ENCODE measurements around the gene OR2T1. TPM values are rescaled to one million over a fixed set of nuclear protein-coding genes. Genes with fewer than 3 reads are reported as not detected.

OR2T1 gene
- not detected for total RNA-seq

GRCh38 chr1:248402748-248403147, at the start of gene OR2T1:
OR2T1 (plus strand) TSS chr1:248403048; CDS start chr1:248406148, 3,100 bp downstream.
- Histone ChIP-seq H3K27me3 (ENCODE audit: insufficient read depth, low read length) (no peaks in the 10 kb centered on the region), H3K4me3 (ENCODE audit: low read length) (no peak within 1 kb of the TSS), H3K9me3 (ENCODE audit: low read depth, low read length) (no peaks in the 10 kb centered on the region), H3K4me1 (ENCODE audit: insufficient read depth, low read length) (no peaks in the 10 kb centered on the region)

- no peaks in the 10 kb centered on the region for H3K27me3 ChIP-seq (ENCODE audit: insufficient read depth, low read length)
- no peaks in the 10 kb centered on the region for H3K4me1 ChIP-seq (ENCODE audit: insufficient read depth, low read length)
- no peak overlapping the region for H3K4me3 ChIP-seq (ENCODE audit: low read length)
- no peaks in the 10 kb centered on the region for H3K9me3 ChIP-seq (ENCODE audit: low read depth, low read length)
Observed at GRCh38 chr1:248359415-248359814, 43.4 kb upstream of the OR2T1 start.

GRCh38 chr1:248361121-248361715, 41.6 kb upstream of the OR2T1 start, which contains the start of gene OR2T4:
OR2T4 (plus strand) TSS chr1:248361665; CDS start chr1:248361665, 0 bp downstream.
- no peaks in the 10 kb centered on the region for H3K27me3 ChIP-seq (ENCODE audit: insufficient read depth, low read length)
- no peaks in the 10 kb centered on the region for H3K4me1 ChIP-seq (ENCODE audit: insufficient read depth, low read length)
- no peaks in the 10 kb centered on the region for H3K9me3 ChIP-seq (ENCODE audit: low read depth, low read length)
- H3K4me3 ChIP-seq (ENCODE audit: low read length) = no peak within 1 kb of the TSS

- Histone ChIP-seq H3K4me3 (ENCODE audit: low read length) (no peak overlapping the region), H3K9me3 (ENCODE audit: low read depth, low read length) (no peaks in the 10 kb centered on the region), H3K27me3 (ENCODE audit: insufficient read depth, low read length) (no peaks in the 10 kb centered on the region), H3K4me1 (ENCODE audit: insufficient read depth, low read length) (no peaks in the 10 kb centered on the region)
Observed at GRCh38 chr1:248366609-248367008, 36.2 kb upstream of the OR2T1 start.

- no peaks in the 10 kb centered on the region for H3K27me3 ChIP-seq (ENCODE audit: insufficient read depth, low read length)
- no peak overlapping the region for H3K4me3 ChIP-seq (ENCODE audit: low read length)
- no peaks in the 10 kb centered on the region for H3K4me1 ChIP-seq (ENCODE audit: insufficient read depth, low read length)
- no peaks in the 10 kb centered on the region for H3K9me3 ChIP-seq (ENCODE audit: low read depth, low read length)
Observed at GRCh38 chr1:248372394-248372793, 30.5 kb upstream of the OR2T1 start.

- Histone ChIP-seq H3K9me3 (ENCODE audit: low read depth, low read length) (no peaks in the 10 kb centered on the region), H3K27me3 (ENCODE audit: insufficient read depth, low read length) (no peaks in the 10 kb centered on the region), H3K4me1 (ENCODE audit: insufficient read depth, low read length) (no peaks in the 10 kb centered on the region)
Observed at GRCh38 chr1:248373761-248374160, 29.1 kb upstream of the OR2T1 start.

GRCh38 chr1:248375446-248375845, 27.4 kb upstream of the OR2T1 start, which contains the start of gene OR2T6:
OR2T6 (plus strand) TSS chr1:248375746; CDS start chr1:248387609, 11,863 bp downstream.
- Histone ChIP-seq H3K9me3 (ENCODE audit: low read depth, low read length) (no peaks in the 10 kb centered on the region), H3K4me3 (ENCODE audit: low read length) (no peak within 1 kb of the TSS), H3K27me3 (ENCODE audit: insufficient read depth, low read length) (no peaks in the 10 kb centered on the region), H3K4me1 (ENCODE audit: insufficient read depth, low read length) (no peaks in the 10 kb centered on the region)

More at GRCh38 chr1:248373761-248374160, 29.1 kb upstream of the OR2T1 start:
- H3K4me3 ChIP-seq (ENCODE audit: low read length) = no peak overlapping the region

GRCh38 chr1:248376916-248377315, 25.9 kb upstream of the OR2T1 start:
- no peak overlapping the region for H3K4me3 ChIP-seq (ENCODE audit: low read length)
- no peaks in the 10 kb centered on the region for H3K9me3 ChIP-seq (ENCODE audit: low read depth, low read length)
- H3K27me3 ChIP-seq (ENCODE audit: insufficient read depth, low read length) = no peaks in the 10 kb centered on the region
- no peaks in the 10 kb centered on the region for H3K4me1 ChIP-seq (ENCODE audit: insufficient read depth, low read length)

- Histone ChIP-seq H3K4me1 (ENCODE audit: insufficient read depth, low read length) (no peaks in the 10 kb centered on the region), H3K4me3 (ENCODE audit: low read length) (no peak overlapping the region), H3K9me3 (ENCODE audit: low read depth, low read length) (no peaks in the 10 kb centered on the region), H3K27me3 (ENCODE audit: insufficient read depth, low read length) (no peaks in the 10 kb centered on the region)
Observed at GRCh38 chr1:248380854-248381253, 22.0 kb upstream of the OR2T1 start.

GRCh38 chr1:248388426-248388825, 14.4 kb upstream of the OR2T1 start:
- no peaks in the 10 kb centered on the region for H3K9me3 ChIP-seq (ENCODE audit: low read depth, low read length)
- H3K4me3 ChIP-seq (ENCODE audit: low read length) = no peak overlapping the region
- no peaks in the 10 kb centered on the region for H3K4me1 ChIP-seq (ENCODE audit: insufficient read depth, low read length)
- H3K27me3 ChIP-seq (ENCODE audit: insufficient read depth, low read length) = no peaks in the 10 kb centered on the region

GRCh38 chr1:248393050-248393449, 9.8 kb upstream of the OR2T1 start:
- Histone ChIP-seq H3K4me1 (ENCODE audit: insufficient read depth, low read length) (no peaks in the 10 kb centered on the region), H3K4me3 (ENCODE audit: low read length) (no peak overlapping the region), H3K27me3 (ENCODE audit: insufficient read depth, low read length) (no peaks in the 10 kb centered on the region), H3K9me3 (ENCODE audit: low read depth, low read length) (no peaks in the 10 kb centered on the region)

GRCh38 chr1:248404024-248404423, 1.2 kb downstream of the OR2T1 start:
- H3K4me3 ChIP-seq (ENCODE audit: low read length) = no peak overlapping the region
- H3K4me1 ChIP-seq (ENCODE audit: insufficient read depth, low read length) = no peaks in the 10 kb centered on the region

GRCh38 chr1:248406721-248407692, 4.2 kb downstream of the OR2T1 start:
- H3K4me1 ChIP-seq (ENCODE audit: insufficient read depth, low read length) = no peaks in the 10 kb centered on the region
- H3K9me3 ChIP-seq (ENCODE audit: low read depth, low read length) = no peaks in the 10 kb centered on the region
- no peak overlapping the region for H3K4me3 ChIP-seq (ENCODE audit: low read length)
- H3K27me3 ChIP-seq (ENCODE audit: insufficient read depth, low read length) = no peaks in the 10 kb centered on the region

More at GRCh38 chr1:248404024-248404423, 1.2 kb downstream of the OR2T1 start:
- Histone ChIP-seq H3K27me3 (ENCODE audit: insufficient read depth, low read length) (no peaks in the 10 kb centered on the region), H3K9me3 (ENCODE audit: low read depth, low read length) (no peaks in the 10 kb centered on the region)

- Histone ChIP-seq H3K4me1 (ENCODE audit: insufficient read depth, low read length) (peaks cover 3% of the 10 kb centered on the region), H3K4me3 (ENCODE audit: low read length) (no peak overlapping the region), H3K9me3 (ENCODE audit: low read depth, low read length) (peaks cover 5% of the 10 kb centered on the region), H3K27me3 (ENCODE audit: insufficient read depth, low read length) (no peaks in the 10 kb centered on the region)
Observed at GRCh38 chr1:248416226-248416625, 13.4 kb downstream of the OR2T1 start.

- Histone ChIP-seq H3K27me3 (ENCODE audit: insufficient read depth, low read length) (no peaks in the 10 kb centered on the region), H3K4me3 (ENCODE audit: low read length) (no peak overlapping the region), H3K9me3 (ENCODE audit: low read depth, low read length) (peaks cover 8% of the 10 kb centered on the region), H3K4me1 (ENCODE audit: insufficient read depth, low read length) (peaks cover 3% of the 10 kb centered on the region)
Observed at GRCh38 chr1:248417854-248418253, 15.0 kb downstream of the OR2T1 start.

All from mononuclear cell (primary cell).